ENCODE measurements around the gene PLEKHA6. TPM values are rescaled to one million over a fixed set of nuclear protein-coding genes. Genes with fewer than 3 reads are reported as not detected.

The PLEKHA6 gene
- total and polyA plus RNA-seq, 2 experiments from 2014 or later, result 2.8 to 6.2 TPM

- TF ChIP-seq ZNF462 (CRISPR knock-in tag; IDR thresholded peaks at IDR 0.05) (peak; percentile 98), ETS1 (IDR thresholded peaks at IDR 0.05) (peak; percentile 71)
Measured at GRCh38 chr1:204304067-204304466, 55.7 kb downstream of the PLEKHA6 start (continued).

GRCh38 chr1:204302769-204303168, 57.0 kb downstream of the PLEKHA6 start:
- H3F3A ChIP-seq (replicated peaks; ENCODE audit: low read depth), result 0 out of 2 replicates have a peak, but pooled peaks cover 5% of the 10 kb centered on the region
- no peak overlapping the region for H2AFZ ChIP-seq
- H3K27me3 Mint-ChIP-seq (ENCODE audit: insufficient read depth, low read depth, poor library complexity), result peaks cover 11% of the 10 kb centered on the region
- no peak overlapping the region for H3K4me3 Mint-ChIP-seq
- H3K27ac Mint-ChIP-seq, result peak overlapping the region; percentile 66
- no peaks in the 10 kb centered on the region for H4K20me1 ChIP-seq (replicated peaks; ENCODE audit: insufficient read depth)
- peaks cover 46% of the 10 kb centered on the region for H3K4me1 ChIP-seq (ENCODE audit: insufficient read depth)
- DNase-seq (ENCODE audit: low spot score) (peak; percentile 28), ATAC-seq (no peak)
- H3K4me1 Mint-ChIP-seq, result peaks cover 47% of the 10 kb centered on the region
- peaks cover 20% of the 10 kb centered on the region for H3K36me3 Mint-ChIP-seq (ENCODE audit: low read depth)
- H3K27me3 ChIP-seq (ENCODE audit: insufficient read depth), result no peaks in the 10 kb centered on the region
- H3K79me2 ChIP-seq (replicated peaks; ENCODE audit: insufficient read depth), result no peaks in the 10 kb centered on the region; the same call in 1 of the 2 replicates
- no peak overlapping the region for H3K4me3 ChIP-seq
- TF ChIP-seq ZNF114 (CRISPR knock-in tag; IDR thresholded peaks at IDR 0.05) (no peak), CTCF (conservative IDR thresholded peaks at IDR 0.05; ENCODE audit: low read depth in 2 of 2) (peak; percentile 32 to 59; a peak in 3 of 4 replicates), ZNF462 (CRISPR knock-in tag; IDR thresholded peaks at IDR 0.05) (peak; percentile 73; the same call in 1 of the 2 replicates)
- H3K27ac ChIP-seq (ENCODE audit: low read depth), result no peak overlapping the region
- no peaks in the 10 kb centered on the region for H3K9me3 Mint-ChIP-seq
- peaks cover 22% of the 10 kb centered on the region for H3K9me2 ChIP-seq (ENCODE audit: insufficient read depth)
- no peaks in the 10 kb centered on the region for H3K36me3 ChIP-seq (ENCODE audit: insufficient read depth)
- 0 out of 2 replicates have a peak overlapping the region, but pooled peaks have one; percentile 1 for H3K4me2 ChIP-seq

Measured in GM23338 (cell line).